H9 (cell line): ENCODE data around the gene KISS1R. TPM values are rescaled to one million over a fixed set of nuclear protein-coding genes. Genes with fewer than 3 reads are reported as not detected.

Experiments used
- DNase-seq: peaks from one replicate; pipeline ENCODE4 v3.0.0-alpha.2; 2017
- H2AFZ ChIP-seq: one replicate; pipeline ENCODE4 v1.6.1; 2013; ENCODE audit warnings: mild to moderate bottlenecking, low read length, control low read depth, moderate library complexity
- H2AK5ac ChIP-seq: 2 replicates; pipeline ENCODE4 v1.6.1; 2013; ENCODE audit warnings: low read length, control low read depth, mixed read lengths; ENCODE audit not compliant: insufficient read length
- H2BK120ac ChIP-seq: one replicate; pipeline ENCODE4 v1.6.1; 2013; ENCODE audit warnings: low read depth, mild to moderate bottlenecking, low read length, control low read depth, inconsistent platforms; ENCODE audit not compliant: poor library complexity, severe bottlenecking
- H2BK12ac ChIP-seq: 2 replicates; pipeline ENCODE4 v1.6.1; 2013; ENCODE audit warnings: low read length, control low read depth, mixed read lengths, low read depth; ENCODE audit not compliant: insufficient read length
- H2BK15ac ChIP-seq: 2 replicates; pipeline ENCODE4 v1.6.1; 2013; ENCODE audit warnings: low read depth, low read length, control low read depth
- H2BK20ac ChIP-seq: one replicate; pipeline ENCODE4 v1.6.1; 2013; ENCODE audit warnings: low read depth, mild to moderate bottlenecking, low read length, control low read depth, inconsistent platforms; ENCODE audit not compliant: poor library complexity, severe bottlenecking
- H2BK5ac ChIP-seq: 2 replicates; pipeline ENCODE4 v1.6.1; 2013; ENCODE audit warnings: low read length, control low read depth, mixed read lengths; ENCODE audit not compliant: insufficient read length
- H3K14ac ChIP-seq: 2 replicates; pipeline ENCODE4 v1.6.1; 2013; ENCODE audit warnings: low read length, control low read depth; ENCODE audit not compliant: insufficient read depth
- H3K18ac ChIP-seq: 2 replicates; pipeline ENCODE4 v1.6.1; 2013; ENCODE audit warnings: low read depth, mild to moderate bottlenecking, mixed read lengths, low read length, control low read depth; ENCODE audit not compliant: insufficient read length
- H3K23ac ChIP-seq: 2 replicates; pipeline ENCODE4 v1.6.1; 2013; ENCODE audit warnings: low read length, control low read depth, mixed read lengths, low read depth; ENCODE audit not compliant: insufficient read length
- H3K23me2 ChIP-seq: 2 replicates; pipeline ENCODE4 v1.6.1; 2013; ENCODE audit warnings: low read depth, mild to moderate bottlenecking, mixed read lengths, low read length, control low read depth; ENCODE audit not compliant: insufficient read length, poor library complexity, severe bottlenecking
- H3K27ac ChIP-seq: 2 replicates; pipeline ENCODE4 v1.5.1; 2013; ENCODE audit warnings: low read length, control low read depth, mixed read lengths, low read depth; ENCODE audit not compliant: insufficient read length
- H3K27me3 ChIP-seq: 2 replicates; pipeline ENCODE4 v1.6.1; 2013; ENCODE audit warnings: low read length, control low read depth, inconsistent platforms; ENCODE audit not compliant: insufficient read depth
- H3K4ac ChIP-seq: 2 replicates; pipeline ENCODE4 v1.6.1; 2013; ENCODE audit warnings: low read depth, mild to moderate bottlenecking, control low read depth, inconsistent platforms, low read length, moderate library complexity
- H3K4me1 ChIP-seq: 2 replicates; pipeline ENCODE4 v1.6.1; 2013; ENCODE audit warnings: low read length, control low read depth, inconsistent platforms; ENCODE audit not compliant: insufficient read depth
- H3K4me2 ChIP-seq: 2 replicates; pipeline ENCODE4 v1.6.1; 2013; ENCODE audit warnings: low read length, control low read depth, mixed read lengths; ENCODE audit not compliant: insufficient read length, insufficient read depth
- H3K56ac ChIP-seq: 2 replicates; pipeline ENCODE4 v1.6.1; 2013; ENCODE audit warnings: low read depth, mild to moderate bottlenecking, mixed read lengths, low read length, control low read depth; ENCODE audit not compliant: insufficient read length
- H3K79me1 ChIP-seq: 2 replicates; pipeline ENCODE4 v1.6.1; 2013; ENCODE audit warnings: low read depth, mild to moderate bottlenecking, moderate library complexity, low read length, control low read depth, inconsistent platforms; ENCODE audit not compliant: insufficient read depth, poor library complexity, severe bottlenecking
- H3K79me2 ChIP-seq: 2 replicates; pipeline ENCODE4 v1.6.1; 2013; ENCODE audit warnings: low read length, control low read depth, inconsistent platforms; ENCODE audit not compliant: insufficient read depth
- H3K9ac ChIP-seq: 2 replicates; pipeline ENCODE4 v1.6.1; 2013; ENCODE audit warnings: low read length, control low read depth, mixed read lengths; ENCODE audit not compliant: insufficient read length; ENCODE audit errors: extremely low read depth
- H3K9me3 ChIP-seq: one replicate; pipeline ENCODE4 v1.6.1; 2013; ENCODE audit warnings: low read depth, low read length, inconsistent platforms; ENCODE audit not compliant: control insufficient read depth
- H3T11ph ChIP-seq: one replicate; pipeline ENCODE4 v1.6.1; 2013; ENCODE audit warnings: mild to moderate bottlenecking, low read length, control low read depth, inconsistent platforms
- H4K20me1 ChIP-seq: one replicate; pipeline ENCODE4 v1.6.1; 2013; ENCODE audit not compliant: control insufficient read depth, insufficient read length, insufficient read depth
- H4K5ac ChIP-seq: 2 replicates; pipeline ENCODE4 v1.6.1; 2013; ENCODE audit warnings: low read depth, mild to moderate bottlenecking, mixed read lengths, low read length, control low read depth; ENCODE audit not compliant: insufficient read length
- H4K8ac ChIP-seq: replicated peaks from 2 replicates; pipeline ENCODE4 v1.6.1; 2013; ENCODE audit warnings: low read length, control low read depth, mixed read lengths, low read depth; ENCODE audit not compliant: insufficient read length
- H4K91ac ChIP-seq: 2 replicates; pipeline ENCODE4 v1.6.1; 2013; ENCODE audit warnings: low read depth, mild to moderate bottlenecking, moderate library complexity, mixed read lengths, low read length, control low read depth; ENCODE audit not compliant: insufficient read length
- H3K27ac Mint-ChIP-seq, 3 experiments: 2 replicates in 2 of 3; 3 replicates in 1 of 3; pipeline ENCODE4 v1.8.0; 2020 to 2021; ENCODE audit warnings: mixed read lengths in 3 of 3, mild to moderate bottlenecking in 1 of 3, moderate library complexity in 1 of 3
- H3K27me3 Mint-ChIP-seq: 2 replicates; pipeline ENCODE4 v1.8.0; 2021; ENCODE audit warnings: low read depth, mild to moderate bottlenecking, moderate library complexity, mixed read lengths
- H3K36me3 Mint-ChIP-seq, 3 experiments: 2 replicates in 2 of 3; 3 replicates in 1 of 3; pipeline ENCODE4 v1.8.0; 2020 to 2021; ENCODE audit warnings: low read depth in 3 of 3, mixed read lengths in 3 of 3; ENCODE audit not compliant: insufficient read depth in 1 of 3
- H3K4me1 Mint-ChIP-seq, 2 experiments: 2 replicates each; pipeline ENCODE4 v1.8.0; 2020; ENCODE audit warnings: mixed read lengths in 2 of 2
- H3K4me3 Mint-ChIP-seq, 2 experiments: 2 replicates in 1 of 2; 3 replicates in 1 of 2; pipeline ENCODE4 v1.8.0; 2020 to 2021; ENCODE audit warnings: mild to moderate bottlenecking in 2 of 2, mixed read lengths in 2 of 2, moderate library complexity in 1 of 2
- H3K9me3 Mint-ChIP-seq, 2 experiments: 2 replicates in 1 of 2; 3 replicates in 1 of 2; pipeline ENCODE4 v1.8.0; 2020; ENCODE audit warnings: mild to moderate bottlenecking in 2 of 2, mixed read lengths in 2 of 2, moderate library complexity in 1 of 2
- CTCF ChIP-seq: fragments of 200-600 bp; sonication (generic); conservative IDR thresholded peaks from 3 replicates; pipeline ENCODE4 v1.8.0; 2021; ENCODE audit warnings: antibody characterized with exemption, mild to moderate bottlenecking
- WGBS: extraction: QIAGEN DNeasy Blood & Tissue Kit; methylation state at CpG from one replicate; pipeline ENCODE4 v1.1.7; 2013; ENCODE audit warnings: missing lambda C conversion rate, low lambda C conversion rate, mixed read lengths; ENCODE audit not compliant: insufficient read length; ENCODE audit errors: extremely low coverage; 5-methylcytosine and 5-hydroxymethylcytosine counted together
- total RNA-seq: library from RNA; stranded (reverse); gene quantifications from 2 replicates; pipeline ENCODE4 v1.2.1, GENCODE V29; 2021

Gene KISS1R
- total RNA-seq, 1 experiment from 2014 or later = 3.3 TPM

GRCh38 chr19:884420-885211 is 32.5 kb upstream of the KISS1R start:
- no peak overlapping the region for H3K14ac ChIP-seq
- H3K9me3 Mint-ChIP-seq = no peaks in the 10 kb centered on the region
- no CpG with 5 or more reads among the region's 51 CpGs for WGBS

More at GRCh38 chr19:884420-885211, 32.5 kb upstream of the KISS1R start:
- no peaks in the 10 kb centered on the region for H3K9me3 ChIP-seq
- no peak overlapping the region for H4K5ac ChIP-seq
- Mint-ChIP-seq H3K4me3 (no peak overlapping the region), H3K4me1 (no peaks in the 10 kb centered on the region), H3K27me3 (no peaks in the 10 kb centered on the region), H3K36me3 (peaks cover 17 to 57% (median 46%) of the 10 kb centered on the region in 3 experiments), H3K27ac (no peak overlapping the region)
- H3K4ac ChIP-seq = no peak overlapping the region
- no peak overlapping the region for H2BK20ac ChIP-seq
- no peak overlapping the region for H3K56ac ChIP-seq
- no peak overlapping the region for H2BK15ac ChIP-seq
- H4K91ac ChIP-seq = no peak overlapping the region
- no peaks in the 10 kb centered on the region for H3K4me1 ChIP-seq
- H3T11ph ChIP-seq = no peak overlapping the region
- no peak overlapping the region for H2BK12ac ChIP-seq
- H3K27me3 ChIP-seq = no peaks in the 10 kb centered on the region
- no peaks in the 10 kb centered on the region for H3K79me1 ChIP-seq
- no peak overlapping the region for H2AK5ac ChIP-seq
- H3K9ac ChIP-seq = no peak overlapping the region
- peaks cover 2% of the 10 kb centered on the region for H4K20me1 ChIP-seq
- H2AFZ ChIP-seq = no peak overlapping the region
- no peak overlapping the region for H2BK5ac ChIP-seq
- no peak overlapping the region for H3K27ac ChIP-seq
- H3K4me2 ChIP-seq = no peak overlapping the region
- DNase-seq = no peak
- no peaks in the 10 kb centered on the region for H3K23me2 ChIP-seq
- H3K18ac ChIP-seq = no peak overlapping the region
- no peak overlapping the region for H3K23ac ChIP-seq
- no peak overlapping the region for H4K8ac ChIP-seq
- no peaks in the 10 kb centered on the region for H3K79me2 ChIP-seq
- no peak for TF ChIP-seq CTCF
- no peak overlapping the region for H2BK120ac ChIP-seq
